ENCODE results near the gene HOMEZ.
A peak's percentile ranks its signal among the peaks of the same experiment; 100 is the strongest.
"Not testable (repeated sequence)": the region's sequence is repeated elsewhere in the genome, so short reads cannot be mapped to it uniquely, and the experiment has no call there.

The HOMEZ gene

DNA sequence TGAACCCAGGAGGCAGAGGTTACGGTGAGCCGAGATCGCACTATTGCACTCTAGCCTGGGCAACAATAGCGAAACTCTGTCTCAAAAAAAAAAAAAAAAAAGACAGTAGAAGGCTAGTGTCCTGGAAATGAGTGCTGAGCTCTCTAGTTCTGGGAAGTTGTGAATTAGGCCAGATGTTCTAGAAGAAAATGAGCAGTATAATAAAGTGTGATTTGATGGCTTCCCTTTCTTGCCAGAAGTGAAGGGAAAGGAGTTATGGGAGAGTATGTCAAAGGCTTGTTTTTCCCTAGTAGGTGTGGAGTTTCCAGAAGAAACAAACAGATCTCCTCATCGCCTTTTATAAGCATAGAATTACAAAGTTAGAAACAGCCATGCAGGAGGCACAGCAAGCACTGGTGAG is 27.7 kb downstream of the HOMEZ start:
- no peaks in the 10 kb centered on the region for H3K4me1 ChIP-seq (ENCODE audit: control insufficient read depth, insufficient read depth, low read length)
- H3K9me3 ChIP-seq (replicated peaks; ENCODE audit: low read length) = no peaks in the 10 kb centered on the region
- H3K4me3 ChIP-seq (ENCODE audit: low read length) = no peak overlapping the region
- H3K36me3 ChIP-seq (ENCODE audit: insufficient read depth, low read length) = no peaks in the 10 kb centered on the region
- no peak overlapping the region for H3K9ac ChIP-seq (ENCODE audit: low read depth, low read length)
- peaks cover 53% of the 10 kb centered on the region for H3K27me3 ChIP-seq (ENCODE audit: control insufficient read depth, insufficient read depth, low read length)
- no peak overlapping the region for H3K4me2 ChIP-seq (ENCODE audit: low read length)

DNA sequence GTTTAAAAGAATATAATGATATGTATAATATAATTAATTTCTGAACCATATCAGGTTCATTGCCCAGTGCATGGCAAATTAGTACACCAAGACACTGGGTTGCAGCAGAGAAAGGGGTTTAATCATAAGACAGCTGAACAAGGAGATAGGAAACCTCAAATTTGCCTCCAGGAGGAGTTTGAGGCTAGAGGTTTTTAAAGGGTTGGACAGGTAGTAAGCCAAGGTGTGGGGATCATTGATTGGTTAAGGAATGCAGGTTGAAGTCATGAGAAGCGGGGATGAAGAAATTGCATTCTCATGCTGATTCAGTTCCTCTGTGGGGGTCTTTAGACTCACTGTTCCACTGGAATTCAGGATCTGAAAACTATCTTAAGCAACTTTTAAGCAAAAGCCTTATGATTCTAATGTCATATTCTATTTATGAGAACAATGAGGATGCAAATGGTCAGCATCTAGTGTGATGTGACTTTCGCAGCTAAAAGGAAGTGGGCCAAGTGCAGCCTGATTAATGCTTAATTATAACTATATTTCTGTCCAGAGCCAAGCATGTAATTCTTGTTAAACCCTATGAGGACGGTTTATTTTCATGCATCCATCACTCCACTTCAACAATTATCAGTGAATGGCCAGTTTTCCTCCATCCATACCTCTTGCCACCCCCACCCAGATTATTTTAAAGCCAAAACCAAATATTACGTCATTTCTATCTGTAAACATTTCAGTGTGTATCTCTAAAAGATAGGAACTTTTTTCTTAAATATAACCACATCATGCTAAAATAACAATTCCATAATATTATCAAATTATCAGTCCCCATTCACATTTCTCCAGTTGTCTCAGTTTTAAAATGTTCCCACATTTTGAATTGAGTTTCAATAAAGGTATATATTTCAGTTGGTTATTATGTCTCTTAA is 33.3 kb downstream of the HOMEZ start:
- Histone ChIP-seq H3K4me2 (ENCODE audit: low read length) (no peak overlapping the region), H3K4me1 (ENCODE audit: control insufficient read depth, insufficient read depth, low read length) (no peaks in the 10 kb centered on the region), H3K36me3 (ENCODE audit: insufficient read depth, low read length) (no peaks in the 10 kb centered on the region), H3K9ac (ENCODE audit: low read depth, low read length) (no peak overlapping the region), H3K9me3 (replicated peaks; ENCODE audit: low read length) (no peaks in the 10 kb centered on the region), H3K4me3 (ENCODE audit: low read length) (no peak overlapping the region), H3K27me3 (ENCODE audit: control insufficient read depth, insufficient read depth, low read length) (peaks cover 42% of the 10 kb centered on the region)

DNA sequence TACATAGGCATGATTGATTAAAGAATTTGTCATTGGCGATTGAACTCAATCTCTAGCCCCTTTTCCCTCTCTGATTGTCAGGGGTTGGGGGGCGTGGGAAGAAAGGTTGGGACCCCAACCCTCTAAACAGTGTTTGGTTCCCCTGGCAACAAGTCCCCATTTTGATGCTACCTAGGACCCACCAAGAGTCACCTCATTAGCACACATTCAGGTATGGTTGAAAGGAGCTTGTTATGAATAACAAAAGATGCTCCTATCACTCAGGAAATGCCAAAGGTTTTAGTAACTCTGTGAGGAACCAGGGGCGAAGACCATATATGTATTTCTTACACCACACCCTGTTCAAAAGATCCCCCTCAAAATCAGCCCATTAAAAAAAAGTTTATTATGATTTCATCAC is 33.9 kb downstream of the HOMEZ start:
- Histone ChIP-seq H3K27me3 (ENCODE audit: control insufficient read depth, insufficient read depth, low read length) (peaks cover 45% of the 10 kb centered on the region), H3K9ac (ENCODE audit: low read depth, low read length) (no peak overlapping the region), H3K4me3 (ENCODE audit: low read length) (no peak overlapping the region), H3K4me1 (ENCODE audit: control insufficient read depth, insufficient read depth, low read length) (no peaks in the 10 kb centered on the region), H3K4me2 (ENCODE audit: low read length) (no peak overlapping the region), H3K36me3 (ENCODE audit: insufficient read depth, low read length) (no peaks in the 10 kb centered on the region), H3K9me3 (replicated peaks; ENCODE audit: low read length) (no peaks in the 10 kb centered on the region)

DNA sequence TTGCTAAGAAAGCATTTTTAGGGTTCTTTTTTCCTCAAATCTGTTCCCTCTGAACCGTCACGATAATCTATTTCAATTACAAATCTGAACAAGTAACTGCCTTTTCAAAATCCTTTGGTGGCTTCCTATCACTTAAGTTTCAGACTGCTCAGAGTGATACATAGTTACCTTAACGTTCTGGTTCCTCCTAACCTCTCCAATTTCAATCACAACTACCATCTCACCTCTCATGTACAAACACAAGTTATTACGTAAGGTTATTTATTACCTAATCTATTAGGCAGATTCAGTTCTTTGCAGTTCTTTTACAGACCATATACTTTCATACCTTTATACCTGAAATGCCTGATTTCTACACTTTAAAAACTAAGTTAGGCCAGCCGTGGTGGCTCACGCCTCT is 36.1 kb downstream of the HOMEZ start:
- no peaks in the 10 kb centered on the region for H3K36me3 ChIP-seq (ENCODE audit: insufficient read depth, low read length)

DNA sequence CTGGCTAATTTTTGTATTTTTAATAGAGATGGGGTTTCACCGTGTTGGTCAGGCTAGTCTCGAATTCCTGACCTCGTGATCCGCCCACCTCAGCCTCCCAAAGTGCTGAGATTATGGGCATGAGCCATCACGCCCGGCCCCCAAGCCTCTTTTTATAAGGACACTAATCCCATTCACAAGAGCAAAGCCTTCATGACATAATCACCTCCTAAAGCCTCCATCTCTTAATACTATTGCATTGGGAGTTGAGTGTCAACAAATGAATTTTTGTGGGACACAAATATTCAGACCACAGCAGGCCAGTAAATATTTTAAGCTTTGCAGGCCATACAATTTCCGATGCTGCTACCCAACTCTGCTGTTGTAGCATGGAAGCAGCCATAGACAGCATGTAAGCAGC is 37.3 kb downstream of the HOMEZ start:
- Histone ChIP-seq H3K9me3 (replicated peaks; ENCODE audit: low read length) (no peaks in the 10 kb centered on the region), H3K4me3 (ENCODE audit: low read length) (no peak overlapping the region), H3K36me3 (ENCODE audit: insufficient read depth, low read length) (no peaks in the 10 kb centered on the region), H3K4me1 (ENCODE audit: control insufficient read depth, insufficient read depth, low read length) (no peaks in the 10 kb centered on the region), H3K27me3 (ENCODE audit: control insufficient read depth, insufficient read depth, low read length) (peaks cover 37% of the 10 kb centered on the region), H3K9ac (ENCODE audit: low read depth, low read length) (no peak overlapping the region), H3K4me2 (ENCODE audit: low read length) (no peak overlapping the region)

More for the DNA sequence above, 36.1 kb downstream of the HOMEZ start:
- no peak overlapping the region for H3K9ac ChIP-seq (ENCODE audit: low read depth, low read length)
- no peaks in the 10 kb centered on the region for H3K4me1 ChIP-seq (ENCODE audit: control insufficient read depth, insufficient read depth, low read length)
- H3K4me3 ChIP-seq (ENCODE audit: low read length) = no peak overlapping the region
- no peaks in the 10 kb centered on the region for H3K9me3 ChIP-seq (replicated peaks; ENCODE audit: low read length)
- no peak overlapping the region for H3K4me2 ChIP-seq (ENCODE audit: low read length)
- H3K27me3 ChIP-seq (ENCODE audit: control insufficient read depth, insufficient read depth, low read length) = peaks cover 43% of the 10 kb centered on the region

DNA sequence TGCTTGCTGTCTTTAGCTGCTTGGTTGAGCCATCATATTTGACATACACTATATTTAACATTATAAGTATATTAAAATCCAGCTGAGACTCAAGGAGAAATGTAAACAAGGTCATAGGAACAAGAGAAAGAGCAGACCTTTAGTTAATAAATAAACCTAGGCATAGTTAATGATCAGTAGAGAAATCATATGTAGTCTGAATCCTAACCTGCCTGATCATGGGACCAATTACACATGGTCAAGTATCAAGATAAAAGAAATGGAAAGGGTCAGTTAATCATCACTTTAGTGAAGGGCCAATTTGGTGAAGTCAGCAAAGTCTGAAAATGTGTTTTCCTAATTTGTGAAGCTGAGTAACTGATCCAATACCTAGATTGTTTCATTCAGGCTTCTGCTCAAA is 40.6 kb downstream of the HOMEZ start:
- no peak overlapping the region for H3K9ac ChIP-seq (ENCODE audit: low read depth, low read length)
- H3K4me1 ChIP-seq (ENCODE audit: control insufficient read depth, insufficient read depth, low read length) = no peaks in the 10 kb centered on the region
- H3K36me3 ChIP-seq (ENCODE audit: insufficient read depth, low read length) = no peaks in the 10 kb centered on the region
- no peaks in the 10 kb centered on the region for H3K9me3 ChIP-seq (replicated peaks; ENCODE audit: low read length)
- no peak overlapping the region for H3K4me3 ChIP-seq (ENCODE audit: low read length)
- H3K4me2 ChIP-seq (ENCODE audit: low read length) = no peak overlapping the region
- peaks cover 31% of the 10 kb centered on the region for H3K27me3 ChIP-seq (ENCODE audit: control insufficient read depth, insufficient read depth, low read length)

DNA sequence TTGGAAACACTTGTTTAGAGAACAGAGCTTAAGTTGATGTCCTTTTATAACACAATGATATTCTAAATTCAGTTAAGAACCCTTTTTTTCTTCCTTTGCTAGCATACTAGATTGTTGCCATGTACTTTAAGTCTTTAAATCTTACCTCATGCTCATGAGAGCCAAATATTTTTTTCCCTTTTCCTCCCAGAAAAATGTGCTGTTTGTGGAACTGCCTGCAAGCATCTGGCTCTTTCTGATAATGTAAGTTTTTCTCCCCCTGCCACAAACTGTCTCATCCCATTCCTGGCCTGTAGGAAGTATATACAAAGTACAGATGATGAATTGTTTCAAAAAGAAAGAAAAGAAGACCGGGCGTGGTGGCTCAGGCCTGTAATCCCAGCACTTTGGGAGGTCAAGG is 42.9 kb downstream of the HOMEZ start:
- H3K36me3 ChIP-seq (ENCODE audit: insufficient read depth, low read length) = no peaks in the 10 kb centered on the region

DNA sequence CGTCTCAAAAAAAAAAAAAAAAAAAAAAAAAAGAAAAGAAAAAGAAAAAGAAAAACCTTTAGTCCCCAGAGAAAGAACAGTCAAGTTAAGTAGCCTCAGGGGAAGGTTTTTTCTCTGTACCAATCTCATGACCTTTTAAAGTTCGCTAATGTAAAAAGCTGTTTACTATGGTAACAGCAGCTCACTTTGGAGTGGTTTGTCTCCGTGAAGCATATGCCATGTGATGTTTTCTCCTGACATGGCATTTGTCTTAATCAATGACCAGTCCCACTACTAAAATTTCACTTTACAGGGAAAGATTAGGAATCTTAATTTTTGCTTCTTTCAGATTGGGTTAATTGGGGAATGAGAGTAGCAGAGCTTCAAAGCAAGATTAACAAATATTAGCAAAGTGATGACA is 43.9 kb downstream of the HOMEZ start:
- Histone ChIP-seq H3K4me3 (ENCODE audit: low read length) (no peak overlapping the region), H3K4me2 (ENCODE audit: low read length) (no peak overlapping the region), H3K27me3 (ENCODE audit: control insufficient read depth, insufficient read depth, low read length) (peaks cover 30% of the 10 kb centered on the region), H3K4me1 (ENCODE audit: control insufficient read depth, insufficient read depth, low read length) (peaks cover 6% of the 10 kb centered on the region), H3K9me3 (replicated peaks; ENCODE audit: low read length) (no peaks in the 10 kb centered on the region), H3K9ac (ENCODE audit: low read depth, low read length) (no peak overlapping the region), H3K36me3 (ENCODE audit: insufficient read depth, low read length) (no peaks in the 10 kb centered on the region)

More for the DNA sequence above, 42.9 kb downstream of the HOMEZ start:
- no peak overlapping the region for H3K4me3 ChIP-seq (ENCODE audit: low read length)
- H3K27me3 ChIP-seq (ENCODE audit: control insufficient read depth, insufficient read depth, low read length) = peaks cover 28% of the 10 kb centered on the region
- no peak overlapping the region for H3K4me2 ChIP-seq (ENCODE audit: low read length)
- H3K9me3 ChIP-seq (replicated peaks; ENCODE audit: low read length) = no peaks in the 10 kb centered on the region
- no peak overlapping the region for H3K9ac ChIP-seq (ENCODE audit: low read depth, low read length)
- H3K4me1 ChIP-seq (ENCODE audit: control insufficient read depth, insufficient read depth, low read length) = peaks cover 1% of the 10 kb centered on the region

DNA sequence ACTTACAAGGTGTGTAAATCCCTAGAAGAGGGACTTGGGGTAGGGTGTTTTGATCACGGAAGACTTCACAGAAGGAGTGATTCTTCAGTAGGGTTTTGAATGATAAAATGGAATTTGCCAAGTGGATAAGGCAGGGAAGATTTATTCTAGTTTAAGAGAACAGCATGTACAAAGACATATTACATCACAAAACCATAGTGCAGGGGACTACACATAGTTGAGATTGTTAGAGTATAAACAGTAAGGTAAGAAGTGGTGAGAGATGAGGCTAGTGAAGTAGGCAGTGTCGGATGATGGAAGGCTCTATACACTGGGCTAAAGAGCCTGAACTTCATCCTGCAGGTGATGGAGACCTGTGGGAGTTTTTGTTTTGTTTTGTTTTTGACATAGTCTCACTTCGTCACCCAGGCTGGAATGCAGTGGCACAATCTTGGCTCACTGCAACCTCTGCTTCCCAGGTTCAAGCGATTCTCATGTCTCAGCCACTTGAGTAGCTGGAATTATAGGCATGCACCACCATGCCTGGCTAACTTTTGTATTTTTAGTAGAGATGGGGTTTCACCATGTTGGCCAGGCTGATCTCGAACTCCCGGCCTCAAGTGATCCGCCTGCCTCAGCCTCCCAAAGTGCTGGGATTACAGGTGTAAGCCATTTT is 44.7 kb downstream of the HOMEZ start:
- H3K36me3 ChIP-seq (ENCODE audit: insufficient read depth, low read length); H3K9me3 ChIP-seq (replicated peaks; ENCODE audit: low read length); H3K4me1 ChIP-seq (ENCODE audit: control insufficient read depth, insufficient read depth, low read length); H3K4me2 ChIP-seq (ENCODE audit: low read length); H3K9ac ChIP-seq (ENCODE audit: low read depth, low read length); H3K4me3 ChIP-seq (ENCODE audit: low read length): not testable (repeated sequence)
- peaks cover 33% of the 10 kb centered on the region for H3K27me3 ChIP-seq (ENCODE audit: control insufficient read depth, insufficient read depth, low read length)

DNA sequence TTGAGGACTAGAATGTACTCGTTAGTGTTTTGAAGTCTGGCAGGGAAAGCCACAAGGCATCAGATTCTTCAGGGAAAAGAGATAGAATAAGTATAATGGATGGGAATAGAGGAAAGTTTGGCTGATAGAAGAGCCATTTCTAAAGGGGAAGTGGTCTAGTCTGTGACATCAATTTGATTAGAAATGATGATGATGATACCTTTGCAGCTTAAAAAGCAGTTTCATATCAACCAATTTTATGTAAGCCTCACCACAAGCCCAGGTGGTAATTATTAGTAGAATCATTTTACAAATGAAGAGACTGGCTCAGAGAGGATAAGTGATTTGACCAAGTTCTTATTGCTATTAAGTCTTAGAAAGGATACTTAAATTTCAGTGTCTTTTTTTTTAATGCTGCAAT is 45.3 kb downstream of the HOMEZ start:
- Histone ChIP-seq H3K27me3 (ENCODE audit: control insufficient read depth, insufficient read depth, low read length) (peaks cover 35% of the 10 kb centered on the region), H3K4me2 (ENCODE audit: low read length) (no peak overlapping the region)

DNA sequence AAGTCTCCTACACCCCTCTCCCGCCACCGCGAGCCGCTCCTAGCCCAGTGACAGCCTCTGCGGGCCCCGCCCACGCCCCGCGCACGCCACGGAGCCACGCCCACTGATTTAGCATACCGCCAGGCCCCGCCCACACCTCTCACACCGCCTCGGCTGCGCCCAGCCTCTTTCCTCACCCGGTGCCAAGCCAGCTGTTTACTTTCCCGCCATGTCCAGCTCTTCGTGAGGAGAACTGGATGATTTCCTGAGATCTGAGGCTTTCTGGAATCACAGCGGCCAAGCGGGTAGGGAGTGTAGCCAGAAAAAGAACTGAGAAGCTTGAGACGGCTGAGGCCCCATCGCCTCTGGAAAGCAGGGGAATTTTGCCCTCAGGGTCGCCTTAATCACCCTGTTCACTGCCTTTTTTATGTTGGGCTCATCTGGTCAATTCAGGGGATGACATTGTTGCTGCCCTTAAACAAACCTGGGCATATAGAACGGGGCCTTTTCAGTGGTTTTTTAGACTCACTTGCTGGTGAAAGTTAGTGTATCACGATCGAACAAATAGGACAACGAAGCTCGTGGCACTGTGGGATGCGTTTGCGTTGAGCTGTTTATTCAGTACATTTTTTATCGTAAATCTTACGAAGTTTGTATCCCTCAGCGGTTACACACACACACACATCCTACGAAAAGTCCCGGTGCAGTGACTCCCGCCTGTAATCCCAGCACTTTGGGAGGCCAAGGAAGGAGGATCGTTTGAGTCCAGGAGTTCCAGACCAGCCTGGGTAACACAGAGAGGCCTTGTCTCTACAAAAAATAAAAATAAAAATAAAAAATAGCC is 47.9 kb downstream of the HOMEZ start, which contains the start of gene RNF212B:
Gene RNF212B (plus strand): TSS at position 165 of the 823 bp plus-strand sequence. CDS start 2,410 bp downstream, outside the sequence.
- H3K4me3 ChIP-seq (ENCODE audit: low read length) = peak within 1 kb of the TSS; percentile 52
- peaks cover 40% of the 10 kb centered on the region for H3K27me3 ChIP-seq (ENCODE audit: control insufficient read depth, insufficient read depth, low read length)
- peaks cover 6% of the 10 kb centered on the region for H3K4me1 ChIP-seq (ENCODE audit: control insufficient read depth, insufficient read depth, low read length)
- H3K9me3 ChIP-seq (replicated peaks; ENCODE audit: low read length) = no peaks in the 10 kb centered on the region
- H3K4me2 ChIP-seq (ENCODE audit: low read length) = peak within 1 kb of the TSS; percentile 76
- H3K36me3 ChIP-seq (ENCODE audit: insufficient read depth, low read length) = no peaks in the 10 kb centered on the region
- no peak within 1 kb of the TSS for H3K9ac ChIP-seq (ENCODE audit: low read depth, low read length)

More for the DNA sequence above, 45.3 kb downstream of the HOMEZ start:
- Histone ChIP-seq H3K4me3 (ENCODE audit: low read length) (no peak overlapping the region), H3K9me3 (replicated peaks; ENCODE audit: low read length) (no peaks in the 10 kb centered on the region), H3K9ac (ENCODE audit: low read depth, low read length) (no peak overlapping the region), H3K4me1 (ENCODE audit: control insufficient read depth, insufficient read depth, low read length) (peaks cover 6% of the 10 kb centered on the region), H3K36me3 (ENCODE audit: insufficient read depth, low read length) (no peaks in the 10 kb centered on the region)
